Measurements from ENCODE around the gene P2RY11.

The P2RY11 gene

GRCh38 chr19:10093295-10094186 lies 18.0 kb upstream of the P2RY11 start:
- no peak for DNase-seq (ENCODE audit: low read depth)

- no peak for DNase-seq (ENCODE audit: low read depth)
These were observed 15.9 kb upstream of the P2RY11 start for GRCh38 chr19:10095622-10095947.

GRCh38 chr19:10095948-10096614 lies 15.4 kb upstream of the P2RY11 start:
- peak; percentile 86 for DNase-seq (ENCODE audit: low read depth)

- no peak for DNase-seq (ENCODE audit: low read depth)
These were observed 14.9 kb upstream of the P2RY11 start for GRCh38 chr19:10096615-10096963.

GRCh38 chr19:10100163-10100785 lies 11.2 kb upstream of the P2RY11 start:
- no peak for DNase-seq (ENCODE audit: low read depth)

GRCh38 chr19:10102787-10103236 lies 8.7 kb upstream of the P2RY11 start:
- DNase-seq (ENCODE audit: low read depth): no peak

GRCh38 chr19:10104130-10104513 lies 7.4 kb upstream of the P2RY11 start:
- DNase-seq (ENCODE audit: low read depth): no peak

- DNase-seq (ENCODE audit: low read depth): peak; percentile 70
These were observed 6.6 kb upstream of the P2RY11 start for GRCh38 chr19:10104665-10105508.

GRCh38 chr19:10105509-10106099 lies 5.9 kb upstream of the P2RY11 start:
- peak; percentile 73 for DNase-seq (ENCODE audit: low read depth)

GRCh38 chr19:10106100-10106936 lies 5.2 kb upstream of the P2RY11 start, which contains the start of gene PPAN:
PPAN (plus strand) TSS chr19:10106362; CDS start chr19:10106395, 33 bp downstream.
- DNase-seq (ENCODE audit: low read depth): peak; percentile 92

GRCh38 chr19:10107254-10107653 lies 4.2 kb upstream of the P2RY11 start:
- DNase-seq (ENCODE audit: low read depth): no peak

- DNase-seq (ENCODE audit: low read depth): no peak
These were observed 3.6 kb upstream of the P2RY11 start for GRCh38 chr19:10107817-10108367.

GRCh38 chr19:10109528-10109927 lies 2.0 kb upstream of the P2RY11 start:
- no peak for DNase-seq (ENCODE audit: low read depth)

GRCh38 chr19:10110076-10110971 lies 1.2 kb upstream of the P2RY11 start:
- no peak for DNase-seq (ENCODE audit: low read depth)

GRCh38 chr19:10110972-10111317 lies 548 bp upstream of the P2RY11 start:
- no peak for DNase-seq (ENCODE audit: low read depth)

GRCh38 chr19:10112037-10112761 lies 706 bp downstream of the P2RY11 start:
- peak; percentile 53 for DNase-seq (ENCODE audit: low read depth)

- DNase-seq (ENCODE audit: low read depth): peak; percentile 59
These were observed 1.6 kb downstream of the P2RY11 start for GRCh38 chr19:10112895-10113591.

- no peak for DNase-seq (ENCODE audit: low read depth)
These were observed 2.1 kb downstream of the P2RY11 start for GRCh38 chr19:10113592-10113963.

Data from stimulated activated CD8-positive, alpha-beta memory T cell treated with anti-CD3 and anti-CD28 coated beads, Interleukin-12 subunit alpha, Interleukin-12 subunit beta, amount 100 ng/mL, for 4 hours (primary cell).